Karpas-422 (cell line): ENCODE data around the gene RFK. TPM values are rescaled to one million over a fixed set of nuclear protein-coding genes. Genes with fewer than 3 reads are reported as not detected.

Experiments used
- DNase-seq: peaks from one replicate; pipeline ENCODE4 v3.0.0-alpha.2; 2015
- H2AFZ ChIP-seq: fragments of 200-600 bp; sonication (generic); 2 replicates; pipeline ENCODE4 v1.6.1; 2014; ENCODE audit warnings: antibody characterized with exemption, low read length, mixed read lengths
- H3K27ac ChIP-seq: fragments of 200-600 bp; sonication (generic); 2 replicates; pipeline ENCODE4 v1.5.1; 2014; ENCODE audit warnings: mild to moderate bottlenecking, low read length, moderate library complexity
- H3K27me3 ChIP-seq: fragments of 200-600 bp; sonication (generic); 2 replicates; pipeline ENCODE4 v1.6.1; 2014; ENCODE audit warnings: low read length, mixed read lengths
- H3K36me3 ChIP-seq: fragments of 200-600 bp; sonication (generic); 2 replicates; pipeline ENCODE4 v1.6.1; 2014; ENCODE audit warnings: low read length, mixed read lengths; ENCODE audit not compliant: insufficient read depth
- H3K4me1 ChIP-seq: fragments of 200-600 bp; sonication (generic); 2 replicates; pipeline ENCODE4 v1.6.1; 2014; ENCODE audit warnings: mild to moderate bottlenecking, low read length, mixed read lengths
- H3K4me2 ChIP-seq: fragments of 200-600 bp; sonication (generic); 2 replicates; pipeline ENCODE4 v1.6.1; 2014; ENCODE audit warnings: low read length, low read depth, mild to moderate bottlenecking; ENCODE audit not compliant: poor library complexity, severe bottlenecking
- H3K4me3 ChIP-seq: fragments of 200-600 bp; sonication (generic); 2 replicates; pipeline ENCODE4 v1.5.1; 2014; ENCODE audit warnings: mild to moderate bottlenecking, antibody characterized with exemption, low read length, mixed read lengths
- H3K79me2 ChIP-seq: fragments of 200-600 bp; sonication (generic); 2 replicates; pipeline ENCODE4 v1.6.1; 2014; ENCODE audit warnings: mild to moderate bottlenecking, low read length, mixed read lengths
- H3K9ac ChIP-seq: fragments of 200-600 bp; sonication (generic); 2 replicates; pipeline ENCODE4 v1.6.0; 2014; ENCODE audit warnings: low read length
- H3K9me2 ChIP-seq: fragments of 200-600 bp; sonication (generic), shearing (Covaris generic); replicated peaks from 2 replicates; pipeline ENCODE4 v1.6.0; 2014; ENCODE audit warnings: mild to moderate bottlenecking, low read length, moderate library complexity; ENCODE audit not compliant: insufficient read depth
- H3K9me3 ChIP-seq: fragments of 300-700, 200-600 bp; sonication (generic); 2 replicates; pipeline ENCODE4 v1.6.1; 2014; ENCODE audit warnings: low read length, mixed read lengths
- H4K20me1 ChIP-seq: fragments of 200-600 bp; sonication (generic); 2 replicates; pipeline ENCODE4 v1.6.1; 2014; ENCODE audit warnings: mild to moderate bottlenecking, antibody characterized with exemption, low read length, low read depth; ENCODE audit not compliant: insufficient read depth
- total RNA-seq: library from RNA; depleted of rRNA; stranded (reverse); fragments of >200 nt; shearing (Covaris generic); gene quantifications from 2 replicates; pipeline ENCODE4 v1.2.3, GENCODE V29; 2014; ENCODE audit warnings: low replicate concordance; rRNA removed

RFK gene
- total RNA-seq, 1 experiment from 2014 or later = 29.3 TPM

DNA sequence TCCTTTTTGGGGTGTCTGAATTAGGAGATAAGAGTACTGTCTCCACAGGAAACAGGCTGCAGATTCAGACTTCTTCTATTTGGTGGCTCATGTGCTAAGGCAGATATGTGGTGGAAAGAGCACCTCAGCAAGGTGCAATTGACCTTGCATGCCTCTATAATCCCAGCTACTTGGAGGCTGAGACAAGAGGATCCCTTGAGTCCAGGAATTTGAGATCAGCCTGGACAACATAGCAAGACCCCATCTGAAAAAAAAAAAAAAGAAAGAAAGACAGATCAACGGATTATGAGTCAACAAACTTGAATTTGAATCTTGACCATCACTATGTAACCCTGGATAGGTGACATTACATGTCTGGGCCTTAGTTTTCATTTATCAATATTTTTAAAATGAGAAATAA lies 44.4 kb downstream of the RFK start:
- H3K27ac ChIP-seq = no peak overlapping the region
- H3K9me3 ChIP-seq = no peaks in the 10 kb centered on the region
- H3K4me2 ChIP-seq = no peak overlapping the region
- H4K20me1 ChIP-seq = no peaks in the 10 kb centered on the region
- DNase-seq = no peak
- no peaks in the 10 kb centered on the region for H3K79me2 ChIP-seq
- no peaks in the 10 kb centered on the region for H3K27me3 ChIP-seq
- H3K9me2 ChIP-seq = no peaks in the 10 kb centered on the region
- H3K4me3 ChIP-seq = no peak overlapping the region
- H3K9ac ChIP-seq = no peak overlapping the region
- no peaks in the 10 kb centered on the region for H3K36me3 ChIP-seq
- H2AFZ ChIP-seq = no peak overlapping the region
- peaks cover 7% of the 10 kb centered on the region for H3K4me1 ChIP-seq

DNA sequence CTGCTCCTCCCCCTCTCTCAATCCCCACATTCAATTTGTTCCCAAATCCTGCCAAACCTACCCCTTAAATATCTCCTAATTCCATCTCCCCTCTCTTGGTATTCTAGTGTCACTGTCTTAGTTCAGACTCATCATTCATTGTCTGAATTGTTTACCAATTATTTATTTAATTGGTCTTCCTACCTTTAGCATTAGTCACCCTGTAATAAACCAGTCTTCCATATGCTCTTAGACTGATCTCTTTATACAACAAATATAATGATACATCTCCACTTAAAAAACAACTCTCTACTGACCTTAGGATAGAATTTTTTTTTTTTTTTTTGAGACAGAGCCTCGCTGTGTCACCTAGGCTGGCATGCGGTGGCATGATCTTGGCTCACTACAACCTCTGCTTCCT lies 51.4 kb downstream of the RFK start:
- Histone ChIP-seq H3K4me1 (peaks cover 7% of the 10 kb centered on the region), H3K4me3 (no peak overlapping the region), H3K4me2 (no peak overlapping the region), H3K9me3 (no peaks in the 10 kb centered on the region), H3K9me2 (no peaks in the 10 kb centered on the region), H3K36me3 (no peaks in the 10 kb centered on the region), H3K27me3 (no peaks in the 10 kb centered on the region), H3K79me2 (no peaks in the 10 kb centered on the region), H3K9ac (no peak overlapping the region), H3K27ac (no peak overlapping the region), H4K20me1 (no peaks in the 10 kb centered on the region), H2AFZ (no peak overlapping the region)
- no peak for DNase-seq

DNA sequence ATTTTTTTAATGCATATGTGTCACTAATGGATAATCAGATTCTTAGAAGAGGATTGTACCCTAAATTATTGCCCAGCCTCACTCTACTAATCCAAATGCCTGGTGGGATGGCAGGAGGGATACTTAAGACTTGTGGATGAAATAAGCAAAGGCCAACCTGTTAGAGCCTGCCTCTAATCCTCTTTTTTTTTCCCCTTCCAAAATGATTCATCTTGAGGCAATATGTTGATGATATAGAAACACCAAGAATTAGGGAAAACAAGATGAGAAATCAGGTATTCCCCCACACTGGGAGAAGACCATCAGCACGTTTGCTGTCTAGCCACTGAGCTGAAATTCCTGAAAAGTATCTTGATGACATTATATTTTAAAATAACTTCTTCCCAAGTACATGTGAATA lies 52.0 kb downstream of the RFK start:
- Histone ChIP-seq H3K9ac (no peak overlapping the region), H3K4me2 (no peak overlapping the region), H3K9me3 (no peaks in the 10 kb centered on the region), H3K9me2 (no peaks in the 10 kb centered on the region), H3K4me3 (no peak overlapping the region), H4K20me1 (no peaks in the 10 kb centered on the region), H3K27me3 (no peaks in the 10 kb centered on the region), H2AFZ (no peak overlapping the region), H3K27ac (no peak overlapping the region), H3K4me1 (peaks cover 3% of the 10 kb centered on the region), H3K36me3 (no peaks in the 10 kb centered on the region), H3K79me2 (no peaks in the 10 kb centered on the region)
- DNase-seq = no peak

DNA sequence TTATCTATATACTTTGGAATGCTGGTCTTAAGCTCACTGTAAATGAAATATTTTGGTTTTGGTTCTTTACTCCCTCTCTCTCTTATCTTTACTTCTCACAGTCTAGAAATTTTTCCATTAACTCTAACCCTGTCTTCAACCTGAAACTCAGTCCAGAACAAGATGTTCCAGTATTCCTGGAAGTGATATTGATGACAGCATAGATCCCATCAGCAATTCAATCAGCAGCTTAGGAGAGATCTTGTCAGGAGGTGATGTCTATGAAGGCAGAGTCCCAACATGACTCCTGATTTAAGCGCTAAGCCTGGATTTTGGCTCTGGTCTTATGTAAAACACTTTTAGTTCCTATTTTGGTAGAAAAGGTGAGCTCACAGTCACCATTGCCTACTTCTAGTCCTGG lies 52.6 kb downstream of the RFK start:
- Histone ChIP-seq H3K79me2 (no peaks in the 10 kb centered on the region), H3K4me3 (no peak overlapping the region), H3K9me3 (no peaks in the 10 kb centered on the region)

DNA sequence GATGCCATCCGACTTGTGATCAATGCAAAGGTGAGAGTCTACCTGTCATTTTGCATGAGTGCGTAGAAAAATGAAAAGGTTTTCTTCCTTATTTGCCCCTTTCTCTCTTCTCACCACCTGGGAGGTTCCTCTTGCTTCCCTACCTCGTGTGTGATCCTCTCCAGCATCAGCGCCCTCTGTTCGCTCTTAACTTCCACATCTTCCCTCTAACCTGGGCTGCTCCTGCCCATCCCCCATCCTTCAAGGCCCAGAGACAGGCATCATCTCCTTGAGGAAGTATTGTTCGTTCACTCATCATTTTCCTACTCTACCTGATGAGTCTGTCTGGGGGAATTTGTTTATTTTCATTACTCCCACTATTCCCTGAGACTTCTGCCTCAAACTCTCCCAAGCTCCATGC lies 55.8 kb downstream of the RFK start:
- Histone ChIP-seq H3K4me2 (no peak overlapping the region), H2AFZ (no peak overlapping the region), H4K20me1 (no peaks in the 10 kb centered on the region), H3K9ac (no peak overlapping the region), H3K27me3 (no peaks in the 10 kb centered on the region), H3K9me3 (no peaks in the 10 kb centered on the region), H3K9me2 (no peaks in the 10 kb centered on the region), H3K4me1 (no peaks in the 10 kb centered on the region), H3K36me3 (no peaks in the 10 kb centered on the region), H3K79me2 (no peaks in the 10 kb centered on the region), H3K4me3 (no peak overlapping the region), H3K27ac (no peak overlapping the region)
- no peak for DNase-seq

More for the DNA sequence above, 52.6 kb downstream of the RFK start:
- Histone ChIP-seq H3K36me3 (no peaks in the 10 kb centered on the region), H3K4me2 (no peak overlapping the region), H3K4me1 (no peaks in the 10 kb centered on the region), H3K27me3 (no peaks in the 10 kb centered on the region), H3K27ac (no peak overlapping the region), H3K9me2 (no peaks in the 10 kb centered on the region), H3K9ac (no peak overlapping the region), H2AFZ (no peak overlapping the region), H4K20me1 (no peaks in the 10 kb centered on the region)
- DNase-seq = no peak

DNA sequence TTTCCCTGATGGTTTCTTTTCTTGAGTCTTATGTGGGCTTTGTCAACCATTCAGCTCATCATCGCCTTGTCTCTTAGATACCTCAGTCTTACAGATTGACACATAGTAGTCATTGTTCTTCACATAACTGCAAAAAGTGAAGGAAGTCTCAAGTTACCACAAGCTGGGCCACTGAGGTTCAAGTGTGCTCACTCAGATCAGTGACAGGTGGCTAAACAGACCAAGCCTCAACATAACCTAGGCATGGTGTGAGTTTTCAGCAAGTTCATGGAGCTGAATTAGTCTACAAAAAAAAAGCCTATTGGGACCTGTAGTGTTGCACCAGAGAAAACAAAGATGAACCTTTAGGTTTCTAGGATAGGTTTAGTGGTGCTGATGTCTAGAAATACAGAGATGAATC lies 58.2 kb downstream of the RFK start:
- Histone ChIP-seq H3K9me2 (no peaks in the 10 kb centered on the region), H3K79me2 (no peaks in the 10 kb centered on the region), H3K9me3 (no peaks in the 10 kb centered on the region), H3K27me3 (no peaks in the 10 kb centered on the region), H4K20me1 (no peaks in the 10 kb centered on the region), H3K36me3 (no peaks in the 10 kb centered on the region), H3K4me1 (no peaks in the 10 kb centered on the region), H2AFZ (no peak overlapping the region), H3K9ac (no peak overlapping the region), H3K4me3 (no peak overlapping the region), H3K4me2 (no peak overlapping the region), H3K27ac (no peak overlapping the region)
- DNase-seq = no peak

Other genes with a start within 250 kb of the RFK start
- gene GCNT1, start 64.8 kb upstream of the RFK start, total RNA-seq = 10.8 and 13.1 TPM in 2 replicates